Stimulated activated CD8-positive, alpha-beta memory T cell treated with anti-CD3 and anti-CD28 coated beads, Interleukin-4, amount 100 ng/mL, for 24 hours (primary cell): ENCODE measurements around the gene IL18RAP.

Source experiments
- DNase-seq: peaks from one replicate; pipeline ENCODE4 v3.0.0-alpha.2; 2020; ENCODE audit warnings: low read depth

Gene IL18RAP

GRCh38 chr2:102461188-102461587, 38.2 kb downstream of the IL18RAP start:
- DNase-seq: no peak

- no peak for DNase-seq
These were observed 40.2 kb downstream of the IL18RAP start for GRCh38 chr2:102463160-102463559.

- no peak for DNase-seq
These were observed 47.2 kb downstream of the IL18RAP start for GRCh38 chr2:102470168-102470567.

- peak; percentile 24 for DNase-seq
These were observed 50.1 kb downstream of the IL18RAP start, which contains the start of gene SLC9A4 for GRCh38 chr2:102473020-102473419. Gene SLC9A4, plus strand, starts transcription at chr2:102473226. Its CDS starts 534 bp downstream, at chr2:102473760.

GRCh38 chr2:102473631-102474030, 50.7 kb downstream of the IL18RAP start:
- no peak for DNase-seq

- no peak for DNase-seq
These were observed 51.8 kb downstream of the IL18RAP start for GRCh38 chr2:102474785-102475184.

GRCh38 chr2:102478686-102479470, 55.9 kb downstream of the IL18RAP start:
- no peak for DNase-seq

- DNase-seq: no peak
These were observed 57.6 kb downstream of the IL18RAP start for GRCh38 chr2:102480285-102481195.

GRCh38 chr2:102481931-102482330, 59.0 kb downstream of the IL18RAP start:
- DNase-seq: no peak

GRCh38 chr2:102483086-102483485, 60.1 kb downstream of the IL18RAP start:
- DNase-seq: no peak

- no peak for DNase-seq
These were observed 61.5 kb downstream of the IL18RAP start for GRCh38 chr2:102484310-102485061.

GRCh38 chr2:102485147-102485785, 62.3 kb downstream of the IL18RAP start:
- no peak for DNase-seq

- DNase-seq: no peak
These were observed 64.2 kb downstream of the IL18RAP start for GRCh38 chr2:102486941-102487702.

- DNase-seq: no peak
These were observed 65.0 kb downstream of the IL18RAP start for GRCh38 chr2:102487761-102488462.

GRCh38 chr2:102489646-102490045, 66.7 kb downstream of the IL18RAP start:
- DNase-seq: no peak

- DNase-seq: no peak
These were observed 69.0 kb downstream of the IL18RAP start for GRCh38 chr2:102492006-102492405.

- no peak for DNase-seq
These were observed 71.6 kb downstream of the IL18RAP start for GRCh38 chr2:102494570-102494969.

- DNase-seq: no peak
These were observed 75.5 kb downstream of the IL18RAP start for GRCh38 chr2:102498414-102498813.

GRCh38 chr2:102499558-102499957, 76.6 kb downstream of the IL18RAP start:
- DNase-seq: no peak
